K562 (cell line): ENCODE measurements around the gene C6orf15. TPM values are rescaled to one million over a fixed set of nuclear protein-coding genes. Genes with fewer than 3 reads are reported as not detected.

Source experiments
- BACH1 ChIP-seq: fragments of 200-800 bp; sonication (Bioruptor generic); IDR thresholded peaks from 2 replicates; pipeline ENCODE4 v1.6.1; 2016; ENCODE audit warnings: missing genetic modification characterization, missing compliant biosample characterization
- BMI1 ChIP-seq: fragments of 150-350 bp; IDR thresholded peaks from 2 replicates; pipeline ENCODE4 v1.6.1; 2014; ENCODE audit warnings: low read length
- CBX3 ChIP-seq, 2 experiments: IDR thresholded peaks; 1 replicate in 1 of 2; 2 replicates in 1 of 2; pipeline ENCODE4 v1.6.1; 2012; ENCODE audit warnings: inconsistent platforms in 2 of 2, low read length in 2 of 2, borderline replicate concordance in 1 of 2, control low read depth in 1 of 2
- FOXP4 ChIP-seq: sonication (generic); formaldehyde crosslinking; IDR thresholded peaks from 2 replicates; pipeline ENCODE4 v1.8.0; 2022; ENCODE audit warnings: mild to moderate bottlenecking, missing genetic modification reagents, borderline replicate concordance
- HDAC3 ChIP-seq: fragments of 450-650 bp; IDR thresholded peaks from 2 replicates; pipeline ENCODE4 v1.6.1; 2018; ENCODE audit warnings: borderline replicate concordance, mild to moderate bottlenecking, moderate library complexity; ENCODE audit not compliant: partially characterized antibody
- HIVEP1 ChIP-seq: fragments of 250-450 bp; sonication (Bioruptor Pico); IDR thresholded peaks from 2 replicates; pipeline ENCODE4 v1.4.0; 2020; ENCODE audit warnings: mild to moderate bottlenecking
- POLR3G ChIP-seq: IDR thresholded peaks from 2 replicates; pipeline ENCODE4 v1.6.1; 2011; ENCODE audit not compliant: insufficient read length, insufficient replicate concordance; ENCODE audit errors: extremely low read depth
- SIRT6 ChIP-seq: IDR thresholded peaks from one replicate; pipeline ENCODE4 v1.6.1; 2012; ENCODE audit warnings: low read depth, mild to moderate bottlenecking, control low read depth, inconsistent platforms, low read length, moderate library complexity
- TAF9B ChIP-seq: fragments of 450-650 bp; IDR thresholded peaks from 2 replicates; pipeline ENCODE4 v1.6.1; 2018; ENCODE audit warnings: mild to moderate bottlenecking; ENCODE audit not compliant: partially characterized antibody
- TBL1XR1 ChIP-seq, 2 experiments: IDR thresholded peaks; 2 replicates each; pipeline ENCODE4 v1.6.1; 2012; ENCODE audit warnings: improper control_type of control experiment in 2 of 2, low read length in 2 of 2, mild to moderate bottlenecking in 1 of 2
- ZNF699 ChIP-seq: fragments of 250-450 bp; sonication (Bioruptor Pico); IDR thresholded peaks from 2 replicates; pipeline ENCODE4 v1.8.0; 2021; ENCODE audit warnings: mild to moderate bottlenecking, moderate library complexity; ENCODE audit not compliant: insufficient replicate concordance
- polyA plus RNA-seq, 8 experiments: library from polyadenylated mRNA; depleted of rRNA in 4 of 8; stranded (reverse) in 5 of 8; unstranded in 3 of 8; fragments of >200 nt; fragmentation: Nextera tagmentation in 2 of 8; fragmentation: Illumina TruSeq in 1 of 8; extraction: Ambion mirVana in 2 of 8; extraction: Trizol in 1 of 8; gene quantifications; 2 replicates each; pipeline versions ENCODE4 v1.2.1 to v1.2.3, GENCODE V29; 2011 to 2014; ENCODE audit warnings: inconsistent platforms in 1 of 8, missing spikeins in 1 of 8
- total RNA-seq, 7 experiments: library from RNA; depleted of rRNA in 6 of 7; stranded (reverse); fragments of >200 nt in 6 of 7; fragmentation: Illumina TruSeq in 2 of 7; extraction: Trizol in 2 of 7; gene quantifications; 2 replicates each; pipeline versions ENCODE4 v1.2.1 to v1.2.3, GENCODE V29; 2011 to 2021; ENCODE audit warnings: low replicate concordance in 1 of 7

The C6orf15 gene
- total and polyA plus RNA-seq, 9 of the 15 experiments (the other 6 are each of a cell fraction or from before 2014, with no cell fraction given): not detected

GRCh38 chr6:31112478-31112877 lies at the start of gene C6orf15 (continued):
- TF ChIP-seq POLR3G: no peak
- no peak for TF ChIP-seq HDAC3
- TF ChIP-seq BMI1: no peak
- TF ChIP-seq FOXP4 (CRISPR knock-in tag): no peak
- no peak for TF ChIP-seq HIVEP1 (CRISPR knock-in tag)
- no peak for TF ChIP-seq CBX3 (IDR thresholded peaks at IDR 0.05; ENCODE audit: borderline replicate concordance in 1 of 2, low read length in 2 of 2)
- TF ChIP-seq BACH1: no peak
- TF ChIP-seq TBL1XR1 (IDR thresholded peaks at IDR 0.05; ENCODE audit: low read length in 2 of 2): no peak
- TF ChIP-seq ZNF699 (CRISPR knock-in tag): no peak
- TF ChIP-seq TAF9B: no peak
- no peak for TF ChIP-seq SIRT6
